IMR-90 (cell line): Measurements from ENCODE around the gene INTS14.

Experiments
- MAZ ChIP-seq: IDR thresholded peaks from 2 replicates; pipeline ENCODE4 v1.6.1; 2012; ENCODE audit warnings: low read depth, mild to moderate bottlenecking, low read length, improper control_type of control experiment, moderate library complexity, borderline replicate concordance
- POLR2A ChIP-seq: IDR thresholded peaks from 2 replicates; pipeline ENCODE4 v1.6.1; 2012; ENCODE audit warnings: mild to moderate bottlenecking, low read depth, low read length
- TF ChIP-seq, protein P1 (sequence below): conservative IDR thresholded peaks from 2 replicates; pipeline ENCODE4 v1.5.1; 2012; ENCODE audit warnings: mild to moderate bottlenecking, low read depth, low read length, improper control_type of control experiment

DNA sequence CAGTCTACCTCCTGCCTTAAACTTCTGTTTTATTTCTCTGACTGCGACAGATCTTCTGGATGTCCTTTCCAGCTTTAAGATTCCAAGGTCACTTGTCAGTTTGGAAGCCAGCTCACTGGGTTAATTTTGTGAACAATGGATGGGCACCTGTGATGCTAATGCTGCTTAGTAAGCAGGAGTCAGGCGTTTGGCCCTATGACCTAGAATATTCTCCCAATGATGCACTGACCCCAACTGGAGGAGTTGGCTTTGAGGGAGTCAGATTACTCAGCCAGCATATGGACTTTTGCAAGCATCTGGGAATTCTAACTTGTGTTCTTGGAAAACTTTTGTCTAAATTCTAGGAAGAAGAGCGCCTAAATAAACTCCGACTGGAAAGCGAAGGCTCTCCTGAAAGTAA is 52.6 kb downstream of the INTS14 start:
- TF ChIP-seq MAZ (no peak), POLR2A (no peak)
- TF ChIP-seq, protein P1, sequence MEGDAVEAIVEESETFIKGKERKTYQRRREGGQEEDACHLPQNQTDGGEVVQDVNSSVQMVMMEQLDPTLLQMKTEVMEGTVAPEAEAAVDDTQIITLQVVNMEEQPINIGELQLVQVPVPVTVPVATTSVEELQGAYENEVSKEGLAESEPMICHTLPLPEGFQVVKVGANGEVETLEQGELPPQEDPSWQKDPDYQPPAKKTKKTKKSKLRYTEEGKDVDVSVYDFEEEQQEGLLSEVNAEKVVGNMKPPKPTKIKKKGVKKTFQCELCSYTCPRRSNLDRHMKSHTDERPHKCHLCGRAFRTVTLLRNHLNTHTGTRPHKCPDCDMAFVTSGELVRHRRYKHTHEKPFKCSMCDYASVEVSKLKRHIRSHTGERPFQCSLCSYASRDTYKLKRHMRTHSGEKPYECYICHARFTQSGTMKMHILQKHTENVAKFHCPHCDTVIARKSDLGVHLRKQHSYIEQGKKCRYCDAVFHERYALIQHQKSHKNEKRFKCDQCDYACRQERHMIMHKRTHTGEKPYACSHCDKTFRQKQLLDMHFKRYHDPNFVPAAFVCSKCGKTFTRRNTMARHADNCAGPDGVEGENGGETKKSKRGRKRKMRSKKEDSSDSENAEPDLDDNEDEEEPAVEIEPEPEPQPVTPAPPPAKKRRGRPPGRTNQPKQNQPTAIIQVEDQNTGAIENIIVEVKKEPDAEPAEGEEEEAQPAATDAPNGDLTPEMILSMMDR: 0 out of 2 replicates have a peak, but pooled peaks have one; percentile 9
